GM23248 (cell line): ENCODE measurements around the gene FTO. TPM values are rescaled to one million over a fixed set of nuclear protein-coding genes. Genes with fewer than 3 reads are reported as not detected.

ENCODE experiments used
- DNase-seq: peaks from one replicate; pipeline ENCODE4 v3.0.0-alpha.2; 2015
- H2AFZ ChIP-seq: fragments of 200-600 bp; sonication (generic); 2 replicates; pipeline ENCODE4 v1.6.1; 2016; ENCODE audit warnings: antibody characterized with exemption
- H3F3A ChIP-seq: fragments of 200-600 bp; sonication (generic); 2 replicates; pipeline ENCODE4 v1.6.1; 2016; ENCODE audit warnings: mild to moderate bottlenecking, antibody characterized with exemption, mixed run types; ENCODE audit not compliant: insufficient read depth
- H3K27ac ChIP-seq: fragments of 200-600 bp; sonication (generic); 2 replicates; pipeline ENCODE4 v1.5.1; 2016; ENCODE audit warnings: mild to moderate bottlenecking
- H3K27me3 ChIP-seq: fragments of 200-600 bp; sonication (generic); replicated peaks from 2 replicates; pipeline ENCODE4 v1.6.1; 2016; ENCODE audit warnings: mild to moderate bottlenecking; ENCODE audit not compliant: insufficient read depth
- H3K36me3 ChIP-seq: fragments of 200-600 bp; sonication (generic); 2 replicates; pipeline ENCODE4 v1.6.1; 2016; ENCODE audit warnings: low read depth, mild to moderate bottlenecking
- H3K4me1 ChIP-seq: fragments of 200-600 bp; sonication (generic); 2 replicates; pipeline ENCODE4 v1.6.1; 2016; ENCODE audit warnings: mild to moderate bottlenecking; ENCODE audit not compliant: insufficient read depth
- H3K4me2 ChIP-seq: fragments of 200-600 bp; sonication (generic); one replicate; pipeline ENCODE4 v1.6.1; 2016; ENCODE audit warnings: mild to moderate bottlenecking; ENCODE audit not compliant: unreplicated experiment
- H3K4me3 ChIP-seq: fragments of 200-600 bp; sonication (generic); 2 replicates; pipeline ENCODE4 v1.5.1; 2016; ENCODE audit warnings: mild to moderate bottlenecking
- H3K79me2 ChIP-seq: fragments of 200-600 bp; sonication (generic); 2 replicates; pipeline ENCODE4 v1.6.1; 2016; ENCODE audit warnings: mild to moderate bottlenecking; ENCODE audit not compliant: insufficient read depth
- H3K9ac ChIP-seq: fragments of 200-600 bp; sonication (generic); 2 replicates; pipeline ENCODE4 v1.6.1; 2016; ENCODE audit warnings: mild to moderate bottlenecking
- H3K9me2 ChIP-seq: fragments of 200-600 bp; sonication (generic); 2 replicates; pipeline ENCODE4 v1.6.1; 2016; ENCODE audit warnings: mixed run types, mild to moderate bottlenecking, moderate library complexity; ENCODE audit not compliant: insufficient read depth
- H3K9me3 ChIP-seq: fragments of 200-600 bp; sonication (generic); one replicate; pipeline ENCODE4 v1.6.1; 2017; ENCODE audit warnings: low read depth
- H4K20me1 ChIP-seq: fragments of 200-600 bp; sonication (generic); 2 replicates; pipeline ENCODE4 v1.6.0; 2016; ENCODE audit not compliant: insufficient read depth
- EZH2 ChIP-seq: fragments of 200-600 bp; sonication (generic); IDR thresholded peaks from 2 replicates; pipeline ENCODE4 v1.6.1; 2018; ENCODE audit warnings: antibody characterized with exemption, mild to moderate bottlenecking; ENCODE audit not compliant: insufficient read depth, poor library complexity, severe bottlenecking
- EZH2phosphoT487 ChIP-seq: fragments of 200-600 bp; sonication (generic); IDR thresholded peaks from 2 replicates; pipeline ENCODE4 v1.6.1; 2018; ENCODE audit warnings: antibody characterized with exemption, moderate library complexity, mild to moderate bottlenecking, low read depth; ENCODE audit not compliant: insufficient read depth
- WGBS, 2 experiments: methylation state at CpG; one replicate each; pipeline ENCODE4 v1.1.6; 2015 to 2017; ENCODE audit warnings: low lambda C conversion rate in 2 of 2, low coverage in 1 of 2; ENCODE audit errors: missing lambda C conversion rate in 2 of 2; 5-methylcytosine and 5-hydroxymethylcytosine counted together
- in situ Hi-C: fragments of 300-500 bp; cut with MboI; formaldehyde crosslinking; loops from 2 replicates; pipeline ENCODE4 v1.15.0; 2020
- polyA plus RNA-seq: library from polyadenylated mRNA; unstranded; fragments of >200 nt; fragmentation: Nextera tagmentation; extraction: Ambion mirVana; gene quantifications from 2 replicates; pipeline ENCODE4 v1.2.1, GENCODE V29; 2016
- total RNA-seq: library from RNA; depleted of rRNA; stranded (reverse); fragments of >200 nt; shearing (Covaris generic); gene quantifications from 2 replicates; pipeline ENCODE4 v1.2.3, GENCODE V29; 2014

FTO gene
- total and polyA plus RNA-seq, 2 experiments from 2014 or later, result 85.3 to 99.2 TPM

DNA sequence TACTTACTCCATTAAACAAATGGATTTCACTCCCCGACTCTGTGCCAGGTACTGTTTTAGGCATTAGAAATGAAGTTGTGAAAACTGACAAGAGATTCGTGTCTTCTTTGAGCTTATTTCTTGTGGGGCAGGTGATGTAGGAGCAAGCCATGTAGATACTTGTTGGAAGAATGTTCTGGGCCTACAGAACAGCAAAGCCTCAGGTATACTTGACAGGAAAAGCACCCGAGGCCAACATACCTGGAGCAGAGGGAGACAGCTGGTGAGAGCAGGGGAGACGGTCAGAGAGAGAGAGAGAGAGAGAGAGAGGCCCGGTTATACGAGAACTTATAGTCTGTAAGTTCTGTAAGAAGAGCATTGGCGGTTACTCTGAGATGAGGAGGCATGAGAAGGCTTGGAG lies 110.8 kb downstream of the FTO start:
- Histone ChIP-seq H3K27ac (no peak overlapping the region), H4K20me1 (no peaks in the 10 kb centered on the region), H3F3A (peaks cover 35% of the 10 kb centered on the region), H3K27me3 (no peaks in the 10 kb centered on the region), H3K36me3 (peaks cover 9% of the 10 kb centered on the region; the same call in 1 of the 2 replicates), H3K4me3 (no peak overlapping the region), H3K9ac (no peak overlapping the region), H3K79me2 (peaks cover 26% of the 10 kb centered on the region), H3K4me2 (no peak overlapping the region), H3K9me2 (no peaks in the 10 kb centered on the region; the same call in 1 of the 2 replicates), H2AFZ (no peak overlapping the region), H3K4me1 (peaks cover 43% of the 10 kb centered on the region), H3K9me3 (no peaks in the 10 kb centered on the region)
- WGBS, 2 experiments, result 92 to 94% methylated on average over 7 of the region's 7 CpGs
- DNase-seq, result no peak
- in situ Hi-C loops, result no loop called here
- TF ChIP-seq EZH2 (no peak), EZH2phosphoT487 (no peak)

DNA sequence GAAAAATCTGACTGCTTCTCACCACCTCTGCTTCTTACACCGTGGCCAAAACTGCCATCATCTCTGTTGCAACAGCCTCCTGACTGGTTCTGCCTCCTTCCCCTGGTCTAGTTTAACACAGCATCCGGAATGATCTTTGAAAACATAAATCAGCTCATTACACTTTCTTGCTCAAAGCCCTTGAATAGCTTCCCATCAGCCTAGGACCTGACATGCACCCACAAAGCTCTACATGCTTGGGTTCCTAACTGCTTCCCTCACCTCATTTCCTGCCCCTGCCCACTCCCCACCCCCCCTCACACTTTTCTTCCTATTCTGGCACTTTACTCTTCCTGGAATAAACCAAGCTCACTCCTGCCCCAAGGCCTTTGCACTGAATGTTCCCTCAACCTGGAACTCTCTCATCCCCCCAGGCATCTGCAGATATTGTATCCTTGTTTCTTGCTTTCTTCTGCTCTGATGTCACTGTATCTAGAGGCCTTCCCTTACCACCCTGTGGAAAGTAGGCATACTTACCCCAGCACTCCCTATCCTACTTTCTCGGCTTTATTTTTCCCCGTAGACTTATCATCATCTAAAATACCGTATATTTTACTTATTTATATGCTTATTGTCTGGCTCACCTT lies 112.4 kb downstream of the FTO start:
- Histone ChIP-seq H3K9me2 (no peaks in the 10 kb centered on the region), H3K36me3 (no peaks in the 10 kb centered on the region), H3K9ac (peak overlapping the region; percentile 54), H3K4me1 (peaks cover 42% of the 10 kb centered on the region), H3K27ac (peak overlapping the region; percentile 90), H3K27me3 (no peaks in the 10 kb centered on the region), H4K20me1 (no peaks in the 10 kb centered on the region), H3F3A (peaks cover 35% of the 10 kb centered on the region), H3K79me2 (peaks cover 18% of the 10 kb centered on the region; the same call in 1 of the 2 replicates), H3K9me3 (no peaks in the 10 kb centered on the region), H2AFZ (no peak overlapping the region), H3K4me3 (no peak overlapping the region), H3K4me2 (peak overlapping the region; percentile 75)
- TF ChIP-seq EZH2phosphoT487 (no peak), EZH2 (no peak)
- 79 to 83% methylated on average over 5 of the region's 5 CpGs for WGBS, 2 experiments
- DNase-seq, result peak; percentile 77
- in situ Hi-C loops, result no loop called here

- in situ Hi-C loops, result no loop called here
- H4K20me1 ChIP-seq, result no peaks in the 10 kb centered on the region
- no peak overlapping the region for H2AFZ ChIP-seq
- H3F3A ChIP-seq, result peaks cover 44% of the 10 kb centered on the region
- peak overlapping the region; percentile 28 for H3K4me3 ChIP-seq
- H3K27ac ChIP-seq, result peak overlapping the region; percentile 90
- no peaks in the 10 kb centered on the region for H3K9me3 ChIP-seq
- 0% methylated on average over 5 of the region's 5 CpGs for WGBS, 2 experiments
- TF ChIP-seq EZH2phosphoT487 (no peak), EZH2 (no peak)
- H3K79me2 ChIP-seq, result peaks cover 11% of the 10 kb centered on the region; the same call in 1 of the 2 replicates
- H3K27me3 ChIP-seq, result no peaks in the 10 kb centered on the region
- no peaks in the 10 kb centered on the region for H3K9me2 ChIP-seq
- no peaks in the 10 kb centered on the region for H3K36me3 ChIP-seq
- H3K4me2 ChIP-seq, result peak overlapping the region; percentile 75
- peak overlapping the region; percentile 63 for H3K9ac ChIP-seq
- H3K4me1 ChIP-seq, result peaks cover 52% of the 10 kb centered on the region
- DNase-seq, result peak; percentile 95
Observed at GRCh38 chr16:53817117-53817755, 113.3 kb downstream of the FTO start.

DNA sequence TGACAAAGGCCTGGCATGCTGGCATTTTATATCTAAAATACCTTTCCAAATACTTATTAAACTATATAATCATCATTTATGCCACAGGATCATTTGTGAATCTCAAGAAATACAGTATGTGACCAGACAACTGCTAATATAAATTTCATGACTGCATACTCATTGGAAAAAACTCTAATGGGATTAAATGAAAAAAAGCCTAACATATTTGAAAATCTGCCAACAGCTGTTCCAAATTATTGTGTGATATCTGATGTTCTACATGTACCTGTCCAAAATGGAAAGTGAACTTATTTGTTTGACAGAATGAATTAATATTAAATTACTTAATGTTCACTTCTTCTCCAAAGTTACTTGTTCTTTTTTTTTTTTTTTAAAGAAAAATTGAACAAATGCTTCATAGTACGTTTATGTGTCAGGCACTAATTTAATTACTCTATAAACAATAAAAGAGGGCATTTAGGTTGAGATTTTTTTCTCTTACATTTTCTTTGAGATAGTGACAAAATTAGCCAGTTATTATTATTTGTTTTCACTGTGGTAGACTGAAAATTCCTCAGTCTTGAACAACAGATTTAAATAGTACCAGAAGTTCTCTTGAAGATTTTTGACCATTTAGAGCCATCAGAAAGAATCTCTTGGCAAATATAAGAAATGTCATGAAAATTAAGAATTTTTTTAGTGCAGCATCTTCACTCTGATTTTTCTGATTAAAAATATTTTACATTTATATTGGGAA lies 114.0 kb downstream of the FTO start:
- Histone ChIP-seq H3K27ac (peak overlapping the region; percentile 90), H3K36me3 (no peaks in the 10 kb centered on the region), H3K4me3 (peak overlapping the region; percentile 28; the same call in 1 of the 2 replicates), H3F3A (peaks cover 52% of the 10 kb centered on the region), H3K9ac (peak overlapping the region; percentile 63), H4K20me1 (no peaks in the 10 kb centered on the region), H3K9me2 (no peaks in the 10 kb centered on the region), H3K79me2 (peaks cover 11% of the 10 kb centered on the region; the same call in 1 of the 2 replicates), H2AFZ (no peak overlapping the region), H3K4me2 (peak overlapping the region; percentile 75), H3K4me1 (peaks cover 59% of the 10 kb centered on the region), H3K27me3 (no peaks in the 10 kb centered on the region), H3K9me3 (no peaks in the 10 kb centered on the region)
- peak; percentile 58 for DNase-seq
- in situ Hi-C loops, result no loop called here
- WGBS, 2 experiments, result 4 to 5% methylated on average over 1 of the region's 1 CpG
- TF ChIP-seq EZH2 (no peak), EZH2phosphoT487 (no peak)
